ENCODE results near the gene C16orf89. TPM values are rescaled to one million over a fixed set of nuclear protein-coding genes. Genes with fewer than 3 reads are reported as not detected.

C16orf89 gene
- total RNA-seq, 1 experiment from 2014 or later: not detected

DNA sequence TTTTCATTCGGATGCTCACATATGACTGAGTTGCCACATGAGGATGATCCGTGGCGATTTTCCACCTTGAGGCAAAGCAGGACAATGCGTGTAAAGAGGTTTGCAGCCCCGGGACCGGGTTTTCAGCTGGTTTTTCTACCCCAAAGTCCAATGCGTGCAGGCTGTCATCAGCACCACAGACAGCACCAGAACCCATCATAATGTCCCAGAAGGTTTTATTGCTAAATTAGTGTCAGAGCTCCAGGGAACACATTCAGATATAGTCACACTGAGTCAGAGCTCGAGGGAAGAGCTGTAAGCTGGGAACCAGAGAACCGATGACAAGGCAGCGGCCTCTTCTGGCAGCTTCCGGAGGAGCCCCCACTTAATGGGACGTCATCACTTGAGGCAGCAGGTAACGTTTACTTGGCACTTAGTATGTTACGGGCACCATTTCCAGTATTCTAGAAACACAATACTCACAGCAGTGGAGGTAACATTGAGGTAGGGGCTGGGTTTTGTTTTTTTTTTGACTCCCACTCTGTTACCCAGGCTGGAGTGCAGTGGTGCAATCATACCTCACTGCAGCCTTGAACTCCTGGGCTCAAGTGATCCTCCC is 23.1 kb downstream of the C16orf89 start:
- no peak for TF ChIP-seq EZH2phosphoT487 (IDR thresholded peaks at IDR 0.05; ENCODE audit: borderline replicate concordance, low read length)
- no peak for TF ChIP-seq EZH2 (IDR thresholded peaks at IDR 0.05; ENCODE audit: low read length, unreplicated experiment)
- TF ChIP-seq, protein P1, sequence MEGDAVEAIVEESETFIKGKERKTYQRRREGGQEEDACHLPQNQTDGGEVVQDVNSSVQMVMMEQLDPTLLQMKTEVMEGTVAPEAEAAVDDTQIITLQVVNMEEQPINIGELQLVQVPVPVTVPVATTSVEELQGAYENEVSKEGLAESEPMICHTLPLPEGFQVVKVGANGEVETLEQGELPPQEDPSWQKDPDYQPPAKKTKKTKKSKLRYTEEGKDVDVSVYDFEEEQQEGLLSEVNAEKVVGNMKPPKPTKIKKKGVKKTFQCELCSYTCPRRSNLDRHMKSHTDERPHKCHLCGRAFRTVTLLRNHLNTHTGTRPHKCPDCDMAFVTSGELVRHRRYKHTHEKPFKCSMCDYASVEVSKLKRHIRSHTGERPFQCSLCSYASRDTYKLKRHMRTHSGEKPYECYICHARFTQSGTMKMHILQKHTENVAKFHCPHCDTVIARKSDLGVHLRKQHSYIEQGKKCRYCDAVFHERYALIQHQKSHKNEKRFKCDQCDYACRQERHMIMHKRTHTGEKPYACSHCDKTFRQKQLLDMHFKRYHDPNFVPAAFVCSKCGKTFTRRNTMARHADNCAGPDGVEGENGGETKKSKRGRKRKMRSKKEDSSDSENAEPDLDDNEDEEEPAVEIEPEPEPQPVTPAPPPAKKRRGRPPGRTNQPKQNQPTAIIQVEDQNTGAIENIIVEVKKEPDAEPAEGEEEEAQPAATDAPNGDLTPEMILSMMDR (conservative IDR thresholded peaks at IDR 0.05; ENCODE audit: low read depth, low read length): no peak
- Histone ChIP-seq H3F3A (ENCODE audit: low read length, unreplicated experiment) (no peaks in the 10 kb centered on the region), H3K9me2 (replicated peaks; ENCODE audit: low read length) (no peaks in the 10 kb centered on the region), H3K4me1 (ENCODE audit: insufficient read depth, low read length) (peaks cover 9% of the 10 kb centered on the region), H3K9ac (ENCODE audit: low read length) (no peak overlapping the region), H3K79me2 (ENCODE audit: low read length) (no peaks in the 10 kb centered on the region), H2AFZ (ENCODE audit: low read length) (no peak overlapping the region), H3K36me3 (ENCODE audit: low read depth, low read length) (no peaks in the 10 kb centered on the region), H4K20me1 (ENCODE audit: low read length) (no peaks in the 10 kb centered on the region), H3K9me3 (ENCODE audit: low read length) (no peaks in the 10 kb centered on the region), H3K27ac (ENCODE audit: low read length) (no peak overlapping the region), H3K4me2 (ENCODE audit: low read length) (no peak overlapping the region), H3K4me3 (ENCODE audit: low read length) (no peak overlapping the region), H3K27me3 (ENCODE audit: low read length) (no peaks in the 10 kb centered on the region)
- BruUV-seq (replicated peaks): no TSS peak
- peak; percentile 39 for DNase-seq
- ChIA-PET CTCF (interaction anchor here (0.6 kb wide), 1 partner anchor 274 kb away, joined by 3 read pairs; no protein-coding TSS in a partner anchor), POLR2A (ENCODE audit: unreplicated experiment) (no interaction called here)
- no peak for ATAC-seq
- intact Hi-C loops (cut with micrococcal nuclease): no loop called here

DNA sequence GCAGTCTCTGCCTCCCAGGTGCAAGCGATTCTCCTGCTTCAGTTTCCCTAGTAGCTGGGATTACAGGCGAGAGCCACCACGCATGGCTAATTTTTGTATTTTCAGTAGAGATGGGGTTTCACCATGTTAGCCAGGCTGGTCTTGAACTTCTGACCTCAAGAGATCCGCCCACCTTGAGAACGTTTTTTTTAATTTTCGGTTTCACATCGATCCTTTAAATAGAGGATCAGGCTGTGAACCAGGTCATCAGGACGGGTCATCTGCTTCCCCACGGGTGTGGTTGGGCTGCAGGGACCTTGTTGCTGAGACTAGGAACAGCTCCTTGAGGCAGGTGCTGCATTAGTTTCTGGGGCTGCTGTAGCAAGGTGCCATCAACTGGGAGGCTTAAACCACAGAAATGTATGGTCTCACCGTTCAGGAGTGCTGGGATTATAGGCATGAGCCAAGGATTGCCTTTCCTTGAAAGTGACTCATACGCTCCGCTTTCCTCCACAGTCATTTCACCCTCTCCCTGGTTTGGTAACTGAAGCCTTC is 24.1 kb downstream of the C16orf89 start:
- intact Hi-C loops (cut with micrococcal nuclease): no loop called here
- H3K4me2 ChIP-seq (ENCODE audit: low read length): no peak overlapping the region
- TF ChIP-seq, protein P1 (conservative IDR thresholded peaks at IDR 0.05; ENCODE audit: low read depth, low read length): no peak
- no peak for TF ChIP-seq EZH2 (IDR thresholded peaks at IDR 0.05; ENCODE audit: low read length, unreplicated experiment)
- TF ChIP-seq EZH2phosphoT487 (IDR thresholded peaks at IDR 0.05; ENCODE audit: borderline replicate concordance, low read length): no peak

DNA sequence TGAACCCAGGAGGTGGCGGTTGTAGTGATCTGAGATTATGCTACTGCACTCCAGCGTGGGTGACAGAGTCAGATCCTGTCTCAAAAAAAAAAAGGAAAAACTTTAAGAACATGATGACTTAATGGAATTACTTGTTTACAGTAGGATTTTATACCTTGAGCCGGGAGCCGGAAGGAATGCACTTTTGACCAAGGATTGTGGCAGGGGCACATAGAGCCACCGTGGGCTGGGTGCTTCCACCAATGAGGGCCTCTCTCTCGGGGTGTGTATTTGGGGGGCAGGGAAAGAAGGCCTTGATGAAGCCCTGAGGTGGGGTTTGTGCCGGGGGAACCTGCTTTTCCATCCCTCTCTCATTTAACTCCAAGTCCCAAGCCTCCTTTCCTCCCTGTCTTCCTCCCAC is 25.3 kb downstream of the C16orf89 start:
- Histone ChIP-seq H3K4me1 (ENCODE audit: insufficient read depth, low read length) (peaks cover 9% of the 10 kb centered on the region), H3K9me3 (ENCODE audit: low read length) (no peaks in the 10 kb centered on the region), H3K4me2 (ENCODE audit: low read length) (no peak overlapping the region), H3K4me3 (ENCODE audit: low read length) (no peak overlapping the region), H3K9me2 (replicated peaks; ENCODE audit: low read length) (no peaks in the 10 kb centered on the region), H3K79me2 (ENCODE audit: low read length) (no peaks in the 10 kb centered on the region), H3K36me3 (ENCODE audit: low read depth, low read length) (no peaks in the 10 kb centered on the region), H3F3A (ENCODE audit: low read length, unreplicated experiment) (no peaks in the 10 kb centered on the region), H3K27me3 (ENCODE audit: low read length) (no peaks in the 10 kb centered on the region), H3K9ac (ENCODE audit: low read length) (no peak overlapping the region), H2AFZ (ENCODE audit: low read length) (no peak overlapping the region), H3K27ac (ENCODE audit: low read length) (no peak overlapping the region), H4K20me1 (ENCODE audit: low read length) (no peaks in the 10 kb centered on the region)
- intact Hi-C loops (cut with micrococcal nuclease): no loop called here
- ChIA-PET POLR2A (ENCODE audit: unreplicated experiment) (no interaction called here), CTCF (no interaction called here)
- BruUV-seq (replicated peaks): no TSS peak
- DNase-seq: no peak
- no peak for ATAC-seq
- TF ChIP-seq EZH2 (IDR thresholded peaks at IDR 0.05; ENCODE audit: low read length, unreplicated experiment) (no peak), EZH2phosphoT487 (IDR thresholded peaks at IDR 0.05; ENCODE audit: borderline replicate concordance, low read length) (no peak)
- TF ChIP-seq, protein P1 (conservative IDR thresholded peaks at IDR 0.05; ENCODE audit: low read depth, low read length): no peak

More for the DNA sequence above, 24.1 kb downstream of the C16orf89 start:
- peaks cover 9% of the 10 kb centered on the region for H3K4me1 ChIP-seq (ENCODE audit: insufficient read depth, low read length)
- no peaks in the 10 kb centered on the region for H3K27me3 ChIP-seq (ENCODE audit: low read length)
- no TSS peak for BruUV-seq (replicated peaks)
- no peak overlapping the region for H3K4me3 ChIP-seq (ENCODE audit: low read length)
- peak; percentile 68 for DNase-seq
- POLR2A ChIA-PET (ENCODE audit: unreplicated experiment): no interaction called here
- no peaks in the 10 kb centered on the region for H3K9me3 ChIP-seq (ENCODE audit: low read length)
- no peaks in the 10 kb centered on the region for H3K36me3 ChIP-seq (ENCODE audit: low read depth, low read length)
- H3K79me2 ChIP-seq (ENCODE audit: low read length): no peaks in the 10 kb centered on the region
- H3K27ac ChIP-seq (ENCODE audit: low read length): no peak overlapping the region
- no peaks in the 10 kb centered on the region for H3F3A ChIP-seq (ENCODE audit: low read length, unreplicated experiment)
- H2AFZ ChIP-seq (ENCODE audit: low read length): no peak overlapping the region
- no peaks in the 10 kb centered on the region for H3K9me2 ChIP-seq (replicated peaks; ENCODE audit: low read length)
- CTCF ChIA-PET: no interaction called here
- ATAC-seq: peak; percentile 90
- H3K9ac ChIP-seq (ENCODE audit: low read length): no peak overlapping the region
- H4K20me1 ChIP-seq (ENCODE audit: low read length): no peaks in the 10 kb centered on the region
